ENCODE measurements around the gene EXOSC10. TPM values are rescaled to one million over a fixed set of nuclear protein-coding genes. Genes with fewer than 3 reads are reported as not detected.

EXOSC10 gene
- total and polyA plus RNA-seq, 2 experiments from 2014 or later = 55.5 to 72.9 TPM

- peaks cover 4% of the 10 kb centered on the region; the same call in 1 of the 2 replicates for H3K36me3 ChIP-seq (ENCODE audit: insufficient read depth)
- Mint-ChIP-seq H3K4me1 (peaks cover 24% of the 10 kb centered on the region), H3K27me3 (ENCODE audit: insufficient read depth, low read depth, poor library complexity) (peaks cover 19% of the 10 kb centered on the region), H3K36me3 (ENCODE audit: low read depth) (peaks cover 33% of the 10 kb centered on the region), H3K9me3 (no peaks in the 10 kb centered on the region; the same call in 2 of the 3 replicates), H3K4me3 (peak overlapping the region; percentile 38; the same call in 1 of the 3 replicates), H3K27ac (peak overlapping the region; percentile 23; the same call in 1 of the 2 replicates)
- DNase-seq (ENCODE audit: low spot score) (peak; percentile 82), ATAC-seq (peak; percentile 74)
- no peak for TF ChIP-seq EZH2phosphoT487 (IDR thresholded peaks at IDR 0.05; ENCODE audit: unreplicated experiment)
- peak; percentile 34 for TF ChIP-seq REST (IDR thresholded peaks at IDR 0.05; ENCODE audit: unreplicated experiment)
- peak; percentile 16 to 40; a peak in 3 of 4 replicates for TF ChIP-seq CTCF (conservative IDR thresholded peaks at IDR 0.05; ENCODE audit: low read depth in 2 of 2)
- 0 out of 2 replicates have a peak overlapping the region, but pooled peaks have one; percentile 13 for H3K4me3 ChIP-seq
- peaks cover 6% of the 10 kb centered on the region; the same call in 1 of the 2 replicates for H3K79me2 ChIP-seq (replicated peaks; ENCODE audit: insufficient read depth)
- peak overlapping the region; percentile 67 for H3K4me2 ChIP-seq
- no peak overlapping the region for H2AFZ ChIP-seq
- H4K20me1 ChIP-seq (replicated peaks; ENCODE audit: insufficient read depth) = peaks cover 3% of the 10 kb centered on the region
- H3K9me2 ChIP-seq (ENCODE audit: insufficient read depth) = no peaks in the 10 kb centered on the region
- no peaks in the 10 kb centered on the region for H3K27me3 ChIP-seq (ENCODE audit: insufficient read depth)
- peaks cover 26% of the 10 kb centered on the region for H3F3A ChIP-seq (replicated peaks; ENCODE audit: low read depth)
- H3K27ac ChIP-seq (ENCODE audit: low read depth) = 0 out of 2 replicates have a peak overlapping the region, but pooled peaks have one; percentile 76
- peaks cover 10% of the 10 kb centered on the region for H3K4me1 ChIP-seq (ENCODE audit: insufficient read depth)
Measured at GRCh38 chr1:11052839-11053757, 46.6 kb downstream of the EXOSC10 start.

- no peak overlapping the region for H3K4me3 Mint-ChIP-seq
- H3K27me3 Mint-ChIP-seq (ENCODE audit: insufficient read depth, low read depth, poor library complexity) = peaks cover 20% of the 10 kb centered on the region
- Histone ChIP-seq H3K4me1 (ENCODE audit: insufficient read depth) (peaks cover 7% of the 10 kb centered on the region), H2AFZ (no peak overlapping the region), H4K20me1 (replicated peaks; ENCODE audit: insufficient read depth) (peaks cover 3% of the 10 kb centered on the region; the same call in 1 of the 2 replicates), H3K27ac (ENCODE audit: low read depth) (no peak overlapping the region), H3F3A (replicated peaks; ENCODE audit: low read depth) (peaks cover 21% of the 10 kb centered on the region), H3K4me3 (no peak overlapping the region), H3K4me2 (peak overlapping the region; percentile 67), H3K79me2 (replicated peaks; ENCODE audit: insufficient read depth) (no peaks in the 10 kb centered on the region), H3K27me3 (ENCODE audit: insufficient read depth) (no peaks in the 10 kb centered on the region), H3K9me2 (ENCODE audit: insufficient read depth) (no peaks in the 10 kb centered on the region), H3K36me3 (ENCODE audit: insufficient read depth) (no peaks in the 10 kb centered on the region; the same call in 1 of the 2 replicates)
- H3K36me3 Mint-ChIP-seq (ENCODE audit: low read depth) = peaks cover 22% of the 10 kb centered on the region
- ATAC-seq (no peak; the same call in 1 of the 3 replicates), DNase-seq (ENCODE audit: low spot score) (no peak)
- H3K4me1 Mint-ChIP-seq = peaks cover 19% of the 10 kb centered on the region
- H3K9me3 Mint-ChIP-seq = no peaks in the 10 kb centered on the region
- H3K27ac Mint-ChIP-seq = no peak overlapping the region
- TF ChIP-seq ZNF331 (CRISPR knock-in tag; IDR thresholded peaks at IDR 0.05; ENCODE audit: low read depth) (no peak), REST (IDR thresholded peaks at IDR 0.05; ENCODE audit: unreplicated experiment) (no peak), STAT1 (IDR thresholded peaks at IDR 0.05; ENCODE audit: unreplicated experiment) (no peak), NANOG (IDR thresholded peaks at IDR 0.05; ENCODE audit: borderline replicate concordance) (no peak), ETS1 (IDR thresholded peaks at IDR 0.05) (no peak), EZH2phosphoT487 (IDR thresholded peaks at IDR 0.05; ENCODE audit: unreplicated experiment) (no peak), JUNB (IDR thresholded peaks at IDR 0.05; ENCODE audit: unreplicated experiment) (no peak), ZNF114 (CRISPR knock-in tag; IDR thresholded peaks at IDR 0.05) (no peak)
Measured at GRCh38 chr1:11051781-11052511, 47.7 kb downstream of the EXOSC10 start.
